Psoas muscle (tissue), 8 donors: ENCODE results near the gene C10orf105. TPM values are rescaled to one million over a fixed set of nuclear protein-coding genes. Genes with fewer than 3 reads are reported as not detected.
A peak's percentile ranks its signal among the peaks of the same experiment; 100 is the strongest.

ENCODE experiments used
- ATAC-seq, 4 donors: fragments of 200-7000 bp; cut with Tn5 transposase; one replicate each; pipeline ENCODE4 v1.9.1; 2020; ENCODE audit warnings: moderate library complexity in 3 of 4, mild to moderate bottlenecking in 2 of 4
- DNase-seq, 2 donors: peaks; one replicate each; pipeline ENCODE4 v3.0.0-alpha.2; 2020
- H3K27ac ChIP-seq: fragments of 200-600 bp; one replicate; pipeline ENCODE4 v1.8.0; 2022
- H3K27me3 ChIP-seq, 3 donors: fragments of 200-600 bp in 1 of 3; one replicate each; pipeline versions ENCODE4 v1.6.1 to v1.8.0; 2013 to 2022; ENCODE audit warnings: low read length in 2 of 3, mild to moderate bottlenecking in 2 of 3, moderate library complexity in 1 of 3; ENCODE audit not compliant: insufficient read depth in 3 of 3
- H3K36me3 ChIP-seq, 2 donors: fragments of 200-600 bp in 1 of 2; one replicate each; pipeline versions ENCODE4 v1.6.1 to v1.8.0; 2013 to 2022; ENCODE audit warnings: low read depth in 1 of 2, mild to moderate bottlenecking in 1 of 2, moderate library complexity in 1 of 2; ENCODE audit not compliant: insufficient read depth in 1 of 2
- H3K4me1 ChIP-seq: fragments of 200-600 bp; one replicate; pipeline ENCODE4 v1.8.0; 2022
- H3K4me3 ChIP-seq: fragments of 200-600 bp; one replicate; pipeline ENCODE4 v1.8.0; 2022; ENCODE audit warnings: mild to moderate bottlenecking
- H3K9me3 ChIP-seq: fragments of 200-600 bp; one replicate; pipeline ENCODE4 v1.8.0; 2022
- WGBS, 3 donors: extraction: QIAGEN DNeasy Blood & Tissue Kit; methylation state at CpG; one replicate each; pipeline versions ENCODE4 v1.1.6 to v1.1.7; 2013; 5-methylcytosine and 5-hydroxymethylcytosine counted together
- intact Hi-C, 2 donors: fragments of 100-400 bp; cut with DNase I; formaldehyde crosslinking; loops; one replicate each; pipeline versions ENCODE4 v1.11.0 to v1.14.2; 2022
- polyA plus RNA-seq, 3 donors: library from polyadenylated mRNA; stranded (reverse); fragments of 200-250 nt; gene quantifications; one replicate each; pipeline ENCODE4 v1.2.3, GENCODE V29; 2013
- total RNA-seq, 4 donors: library from RNA; stranded (reverse); fragmentation: NEBNext Ultra II Directional in 2 of 4; extraction: Animal tissue kit (Norgen Biotek cat#: 25700) in 2 of 4; gene quantifications; one replicate each; pipeline versions ENCODE4 v1.2.1 to v1.2.4, GENCODE V29; 2021 to 2023
- TF ChIP-seq, protein P1 (sequence below): fragments of 200-600 bp; IDR thresholded peaks from one replicate; pipeline ENCODE4 v1.8.0; 2022; ENCODE audit warnings: antibody characterized with exemption
- donor health status: healthy with polysubstance abuse.
- donor health status: DM: no; HTN: no; CAD: no; lungs with moderate emphysema.
- donor health status: Bipolar disorder and iron deficiency.
- donor health status: healthy.
- donor health status: DM: yes; HTN: yes; CAD: no.
- donor health status: DM: no; HTN: no; CAD: no.
- donor health status: DM: no; HTN: no; CAD: no.
- donor health status: DM: yes; HTN: yes; CAD: no.

Gene C10orf105
- total and polyA plus RNA-seq, 7 donors: 0.01 to 0.03 (median 0.03) TPM; not detected in 4

DNA sequence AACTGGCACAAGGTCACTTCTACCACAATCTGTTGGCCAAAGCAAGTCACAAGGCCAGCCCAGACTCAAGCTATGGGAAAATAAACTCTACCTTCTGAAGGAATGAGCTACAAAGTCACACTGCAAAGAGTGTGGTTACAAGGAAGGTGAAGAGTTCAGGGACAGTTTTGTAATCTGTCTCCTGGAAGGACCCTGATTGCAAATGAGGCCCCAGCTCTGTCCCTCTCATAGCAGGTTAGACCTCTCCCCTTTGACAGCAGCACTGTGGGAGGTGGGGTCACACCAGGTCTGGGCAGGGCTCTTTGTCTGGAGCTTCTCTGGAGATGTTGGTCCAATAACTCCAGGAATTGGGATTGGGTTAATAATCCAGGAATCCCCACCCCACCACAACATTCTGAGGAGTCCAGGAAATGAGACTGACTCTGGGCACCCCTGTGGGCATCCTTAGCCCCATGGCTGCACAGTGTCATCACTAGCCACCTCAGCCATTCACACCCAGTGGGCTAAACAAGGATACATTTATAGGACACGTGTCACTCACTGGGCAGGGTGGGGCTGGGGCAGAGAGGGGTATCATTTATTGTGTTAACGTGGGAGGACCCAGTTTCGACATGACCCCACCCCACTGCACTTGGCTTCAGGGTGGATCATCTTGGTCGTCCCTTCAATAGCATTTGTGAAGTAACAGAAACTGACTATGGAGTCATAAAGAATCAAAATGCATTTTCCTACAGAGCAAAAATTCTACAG lies 23.7 kb upstream of the C10orf105 start:
- Histone ChIP-seq H3K36me3 (no peaks in the 10 kb centered on the region), H3K27ac (no peak overlapping the region), H3K27me3 (no peaks in the 10 kb centered on the region), H3K4me3 (no peak overlapping the region), H3K9me3 (no peaks in the 10 kb centered on the region), H3K4me1 (peaks cover 17% of the 10 kb centered on the region)
- 85 to 92% (median 89%) methylated on average over 4 of the region's 4 CpGs for WGBS, 3 donors
- TF ChIP-seq, protein P1, sequence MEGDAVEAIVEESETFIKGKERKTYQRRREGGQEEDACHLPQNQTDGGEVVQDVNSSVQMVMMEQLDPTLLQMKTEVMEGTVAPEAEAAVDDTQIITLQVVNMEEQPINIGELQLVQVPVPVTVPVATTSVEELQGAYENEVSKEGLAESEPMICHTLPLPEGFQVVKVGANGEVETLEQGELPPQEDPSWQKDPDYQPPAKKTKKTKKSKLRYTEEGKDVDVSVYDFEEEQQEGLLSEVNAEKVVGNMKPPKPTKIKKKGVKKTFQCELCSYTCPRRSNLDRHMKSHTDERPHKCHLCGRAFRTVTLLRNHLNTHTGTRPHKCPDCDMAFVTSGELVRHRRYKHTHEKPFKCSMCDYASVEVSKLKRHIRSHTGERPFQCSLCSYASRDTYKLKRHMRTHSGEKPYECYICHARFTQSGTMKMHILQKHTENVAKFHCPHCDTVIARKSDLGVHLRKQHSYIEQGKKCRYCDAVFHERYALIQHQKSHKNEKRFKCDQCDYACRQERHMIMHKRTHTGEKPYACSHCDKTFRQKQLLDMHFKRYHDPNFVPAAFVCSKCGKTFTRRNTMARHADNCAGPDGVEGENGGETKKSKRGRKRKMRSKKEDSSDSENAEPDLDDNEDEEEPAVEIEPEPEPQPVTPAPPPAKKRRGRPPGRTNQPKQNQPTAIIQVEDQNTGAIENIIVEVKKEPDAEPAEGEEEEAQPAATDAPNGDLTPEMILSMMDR: no peak
- ATAC-seq: no peak
- DNase-seq: peak in 1 of 2 donors; percentile 10
- intact Hi-C loops: no loop called here

- ATAC-seq: no peak
- no peaks in the 10 kb centered on the region for H3K36me3 ChIP-seq
- WGBS, 3 donors: 92 to 95% (median 93%) methylated on average over 10 of the region's 10 CpGs
These were observed 22.9 kb upstream of the C10orf105 start for GRCh38 chr10:71742301-71743088.

DNA sequence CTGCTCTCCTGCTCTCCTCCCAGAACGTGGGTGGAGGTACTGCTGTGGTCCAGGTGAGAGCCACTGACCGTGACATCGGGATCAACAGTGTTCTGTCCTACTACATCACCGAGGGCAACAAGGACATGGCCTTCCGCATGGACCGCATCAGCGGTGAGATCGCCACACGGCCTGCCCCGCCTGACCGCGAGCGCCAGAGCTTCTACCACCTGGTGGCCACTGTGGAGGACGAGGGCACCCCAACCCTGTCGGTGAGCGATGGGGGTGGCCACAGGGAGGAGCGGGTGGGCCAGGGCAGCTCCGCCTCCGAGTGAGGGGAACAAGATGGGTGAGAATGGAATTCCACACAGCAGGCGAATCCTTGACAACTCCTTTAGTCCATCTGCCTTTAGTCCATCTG lies 22.1 kb upstream of the C10orf105 start:
- TF ChIP-seq, protein P1: no peak
- peaks cover 9% of the 10 kb centered on the region for H3K4me1 ChIP-seq
- no peaks in the 10 kb centered on the region for H3K27me3 ChIP-seq
- H3K4me3 ChIP-seq: no peak overlapping the region
- DNase-seq: no peak
- H3K9me3 ChIP-seq: no peaks in the 10 kb centered on the region
- intact Hi-C loops: no loop called here
- H3K27ac ChIP-seq: no peak overlapping the region
- ATAC-seq: no peak
- 96 to 97% (median 97%) methylated on average over 20 of the region's 20 CpGs for WGBS, 3 donors
- H3K36me3 ChIP-seq: no peaks in the 10 kb centered on the region

More at GRCh38 chr10:71742301-71743088, 22.9 kb upstream of the C10orf105 start:
- H3K4me3 ChIP-seq: no peak overlapping the region
- H3K4me1 ChIP-seq: peaks cover 11% of the 10 kb centered on the region
- no peak overlapping the region for H3K27ac ChIP-seq
- TF ChIP-seq, protein P1: no peak
- intact Hi-C loops: no loop called here
- H3K27me3 ChIP-seq: no peaks in the 10 kb centered on the region
- no peak for DNase-seq
- H3K9me3 ChIP-seq: no peaks in the 10 kb centered on the region

DNA sequence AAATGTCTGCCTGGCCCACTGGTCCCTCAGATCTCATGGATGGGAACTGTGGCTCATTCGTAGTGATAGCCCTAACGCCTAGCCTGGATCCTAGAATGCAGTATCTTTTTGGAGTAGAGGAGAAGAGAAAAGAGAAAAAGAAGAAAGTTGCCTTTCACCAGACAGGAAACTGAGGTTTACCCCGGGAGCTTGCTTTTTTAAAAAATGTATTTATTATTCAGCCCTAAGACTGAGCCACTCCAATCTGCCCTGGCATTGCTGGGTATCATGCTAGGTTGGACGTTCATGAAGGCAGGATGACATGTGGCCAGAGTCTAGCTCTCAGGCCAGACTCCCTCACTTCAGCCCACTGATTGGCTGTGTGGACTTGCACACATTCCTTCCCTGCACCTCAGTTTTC lies 21.5 kb upstream of the C10orf105 start:
- H3K4me1 ChIP-seq: peaks cover 10% of the 10 kb centered on the region
- no peaks in the 10 kb centered on the region for H3K9me3 ChIP-seq
- ATAC-seq (no peak), DNase-seq (no peak)
- TF ChIP-seq, protein P1: no peak
- intact Hi-C loops: no loop called here
- no peaks in the 10 kb centered on the region for H3K27me3 ChIP-seq
- H3K36me3 ChIP-seq: no peaks in the 10 kb centered on the region
- no peak overlapping the region for H3K4me3 ChIP-seq
- H3K27ac ChIP-seq: no peak overlapping the region
- WGBS, 3 donors: 70 to 83% (median 80%) methylated on average over 4 of the region's 4 CpGs
